Measurements from ENCODE around the gene SWT1. TPM values are rescaled to one million over a fixed set of nuclear protein-coding genes. Genes with fewer than 3 reads are reported as not detected.
A peak's percentile ranks its signal among the peaks of the same experiment; 100 is the strongest.

Gene SWT1
- total and polyA plus RNA-seq, 2 of the 13 experiments (the other 11 are each of a cell fraction or from before 2014, with no cell fraction given): 1.7 to 2.5 TPM

- Histone ChIP-seq H3K4me3 (replicated peaks in 1 of 3; ENCODE audit: insufficient read depth in 1 of 3, low read depth in 2 of 3, low read length in 3 of 3) (peak overlapping the region; percentile 78 to 84 (median 83)), H3K9ac (ENCODE audit: insufficient read depth, low read depth, low read length) (peak overlapping the region; percentile 97), H4K20me1 (ENCODE audit: insufficient read depth, low read length) (peaks cover 35% of the 10 kb centered on the region), H2AFZ (ENCODE audit: low read length) (no peak overlapping the region), H3K79me2 (ENCODE audit: insufficient read depth, low read length) (peaks cover 58% of the 10 kb centered on the region), H3K4me1 (ENCODE audit: insufficient read depth, low read length) (peaks cover 58% of the 10 kb centered on the region), H3K27me3 (ENCODE audit: control insufficient read depth in 1 of 2, insufficient read depth in 2 of 2, low read length in 2 of 2) (no peaks in the 10 kb centered on the region), H3K36me3 (replicated peaks in 1 of 2; ENCODE audit: control insufficient read depth in 1 of 2, insufficient read depth in 2 of 2, low read length in 2 of 2) (no peaks in the 10 kb centered on the region), H3K4me2 (ENCODE audit: low read depth, low read length) (peak overlapping the region; percentile 77), H3K9me3 (ENCODE audit: low read length) (no peaks in the 10 kb centered on the region), H3K27ac (ENCODE audit: extremely low read length, insufficient read depth, low read length) (peak overlapping the region; percentile 92)
- ChIA-PET CTCF (ENCODE audit: low intra/inter-chr PET ratio, low total read pairs) (no interaction called here), POLR2A (interaction anchor here (0.9 to 2.5 kb wide), 14 partner anchors 10 to 1265 kb away, joined by 3 to 13 read pairs (median 4); partner anchors contain the start of genes ODR4, RNF2, SWT1 and TPR)
- FAIRE-seq: no peak
- intact Hi-C loops (cut with micrococcal nuclease; ENCODE audit: unreplicated experiment) (loop anchor here (2.0 to 5.0 kb wide), 3 partner anchors 159 to 366 kb away; partner anchors contain the start of genes SWT1 and TRMT1L), in situ Hi-C loops (cut with HindIII; ENCODE audit: extremely low pct_ligation_motif_present, low pct_unique_long_range_greater_than_20kb) (loop anchor here (10.0 kb wide), 1 partner anchor 368 kb away; no protein-coding TSS in a partner anchor)
- peak; percentile 74 for DNase-seq (ENCODE audit: low spot score)
- 1% methylated on average over 49 of the region's 88 CpGs for WGBS (ENCODE audit: low lambda C conversion rate)
- TSS peak; percentile 44 for BruUV-seq (replicated peaks)
- peak; percentile 90 for ATAC-seq
- TF ChIP-seq CREM (IDR thresholded peaks at IDR 0.05): peak; percentile 59
- no peak for TF ChIP-seq CREM (CRISPR knock-in tag; IDR thresholded peaks at IDR 0.05)
- TF ChIP-seq ZNF589 (CRISPR knock-in tag; conservative IDR thresholded peaks at IDR 0.05): no peak
- no peak for TF ChIP-seq SUZ12 (IDR thresholded peaks at IDR 0.05; ENCODE audit: low read depth, low read length)
- no peak for TF ChIP-seq NR2F1 (CRISPR knock-in tag; IDR thresholded peaks at IDR 0.05)
- TF ChIP-seq ZNF234 (CRISPR knock-in tag; conservative IDR thresholded peaks at IDR 0.05): 0 out of 2 replicates have a peak, but pooled peaks have one; percentile 1
- no peak for TF ChIP-seq NFE2 (CRISPR knock-in tag; IDR thresholded peaks at IDR 0.05)
- no peak for TF ChIP-seq REXO4 (CRISPR knock-in tag; IDR thresholded peaks at IDR 0.05; ENCODE audit: borderline replicate concordance)
- peak; percentile 51; the same call in 1 of the 2 replicates for TF ChIP-seq ZNF891 (CRISPR knock-in tag; IDR thresholded peaks at IDR 0.05)
- TF ChIP-seq, protein P1, sequence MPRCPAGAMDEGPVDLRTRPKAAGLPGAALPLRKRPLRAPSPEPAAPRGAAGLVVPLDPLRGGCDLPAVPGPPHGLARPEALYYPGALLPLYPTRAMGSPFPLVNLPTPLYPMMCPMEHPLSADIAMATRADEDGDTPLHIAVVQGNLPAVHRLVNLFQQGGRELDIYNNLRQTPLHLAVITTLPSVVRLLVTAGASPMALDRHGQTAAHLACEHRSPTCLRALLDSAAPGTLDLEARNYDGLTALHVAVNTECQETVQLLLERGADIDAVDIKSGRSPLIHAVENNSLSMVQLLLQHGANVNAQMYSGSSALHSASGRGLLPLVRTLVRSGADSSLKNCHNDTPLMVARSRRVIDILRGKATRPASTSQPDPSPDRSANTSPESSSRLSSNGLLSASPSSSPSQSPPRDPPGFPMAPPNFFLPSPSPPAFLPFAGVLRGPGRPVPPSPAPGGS (CRISPR knock-in tag; IDR thresholded peaks at IDR 0.05): no peak
- peak; percentile 65; the same call in 1 of the 2 replicates for TF ChIP-seq HNRNPL (IDR thresholded peaks at IDR 0.05; ENCODE audit: low read depth, low read length)
- no peak for TF ChIP-seq NR3C1 (CRISPR knock-in tag; IDR thresholded peaks at IDR 0.05)
- TF ChIP-seq, protein P2, sequence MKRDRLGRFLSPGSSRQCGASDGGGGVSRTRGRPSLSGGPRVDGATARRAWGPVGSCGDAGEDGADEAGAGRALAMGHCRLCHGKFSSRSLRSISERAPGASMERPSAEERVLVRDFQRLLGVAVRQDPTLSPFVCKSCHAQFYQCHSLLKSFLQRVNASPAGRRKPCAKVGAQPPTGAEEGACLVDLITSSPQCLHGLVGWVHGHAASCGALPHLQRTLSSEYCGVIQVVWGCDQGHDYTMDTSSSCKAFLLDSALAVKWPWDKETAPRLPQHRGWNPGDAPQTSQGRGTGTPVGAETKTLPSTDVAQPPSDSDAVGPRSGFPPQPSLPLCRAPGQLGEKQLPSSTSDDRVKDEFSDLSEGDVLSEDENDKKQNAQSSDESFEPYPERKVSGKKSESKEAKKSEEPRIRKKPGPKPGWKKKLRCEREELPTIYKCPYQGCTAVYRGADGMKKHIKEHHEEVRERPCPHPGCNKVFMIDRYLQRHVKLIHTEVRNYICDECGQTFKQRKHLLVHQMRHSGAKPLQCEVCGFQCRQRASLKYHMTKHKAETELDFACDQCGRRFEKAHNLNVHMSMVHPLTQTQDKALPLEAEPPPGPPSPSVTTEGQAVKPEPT (CRISPR knock-in tag; IDR thresholded peaks at IDR 0.05; ENCODE audit: low read depth): no peak
- TF ChIP-seq AGO2 (optimal IDR thresholded peaks at IDR 0.05; ENCODE audit: low read depth, low read length): peak; percentile 97
- TF ChIP-seq POLR2G (IDR thresholded peaks at IDR 0.05; ENCODE audit: low read depth, low read length): 0 out of 2 replicates have a peak, but pooled peaks have one; percentile 48
- TF ChIP-seq NFYB (CRISPR knock-in tag; IDR thresholded peaks at IDR 0.05): peak; percentile 84
- no peak for TF ChIP-seq ONECUT2 (CRISPR knock-in tag; IDR thresholded peaks at IDR 0.05)
- no peak for TF ChIP-seq SRF (IDR thresholded peaks at IDR 0.05; ENCODE audit: low read depth, low read length)
- no peak for TF ChIP-seq PREB (CRISPR knock-in tag; IDR thresholded peaks at IDR 0.05)
- TF ChIP-seq GATA4 (IDR thresholded peaks at IDR 0.05; ENCODE audit: borderline replicate concordance, low read depth): 0 out of 2 replicates have a peak, but pooled peaks have one; percentile 23
- no peak for TF ChIP-seq ELF4 (CRISPR knock-in tag; IDR thresholded peaks at IDR 0.05; ENCODE audit: borderline replicate concordance)
These were observed 159.4 kb downstream of the SWT1 start for GRCh38 chr1:185316163-185317033.

Measured in HepG2 (cell line).